ENCODE data around the gene C4orf50.

The C4orf50 gene

DNA sequence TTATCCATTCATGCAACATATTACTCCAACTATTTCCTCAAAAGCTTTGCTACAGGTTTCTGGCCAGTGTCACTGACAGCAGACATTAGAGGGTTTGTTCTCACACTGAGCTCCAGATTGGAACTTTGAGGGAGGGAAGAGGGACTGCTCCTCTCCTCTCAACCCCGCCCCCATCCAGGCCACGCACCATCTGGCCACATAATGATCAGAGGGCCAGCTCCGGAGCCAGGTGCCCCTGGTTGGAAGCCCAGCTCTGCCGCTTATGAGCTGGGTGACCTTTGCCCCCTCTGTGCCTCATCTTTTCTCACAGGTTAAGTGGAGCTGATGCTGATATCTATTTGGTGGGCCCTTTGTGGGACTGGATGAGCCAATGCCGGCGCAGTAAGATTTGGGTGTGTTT is 55.8 kb downstream of the C4orf50 start:
- no peaks in the 10 kb centered on the region for H3K4me1 ChIP-seq (ENCODE audit: control insufficient read depth in 1 of 2, insufficient read depth in 2 of 2, low read length in 2 of 2)
- H3K27ac ChIP-seq (ENCODE audit: low read depth, low read length): no peak overlapping the region
- H3K36me3 ChIP-seq (ENCODE audit: control insufficient read depth in 1 of 2, insufficient read depth in 2 of 2, low read length in 2 of 2): no peaks in the 10 kb centered on the region
- H3K9ac ChIP-seq (ENCODE audit: low read depth in 1 of 2, low read length in 2 of 2): no peak overlapping the region
- peaks cover 0 to 5% of the 10 kb centered on the region in 2 donors for H3K27me3 ChIP-seq (ENCODE audit: control insufficient read depth in 1 of 2, insufficient read depth in 2 of 2, low read length in 2 of 2)
- H3K9me3 ChIP-seq (ENCODE audit: control insufficient read depth in 1 of 2, low read length in 2 of 2): no peaks in the 10 kb centered on the region
- H3K4me3 ChIP-seq (ENCODE audit: low read depth in 1 of 2, low read length in 2 of 2): no peak overlapping the region

DNA sequence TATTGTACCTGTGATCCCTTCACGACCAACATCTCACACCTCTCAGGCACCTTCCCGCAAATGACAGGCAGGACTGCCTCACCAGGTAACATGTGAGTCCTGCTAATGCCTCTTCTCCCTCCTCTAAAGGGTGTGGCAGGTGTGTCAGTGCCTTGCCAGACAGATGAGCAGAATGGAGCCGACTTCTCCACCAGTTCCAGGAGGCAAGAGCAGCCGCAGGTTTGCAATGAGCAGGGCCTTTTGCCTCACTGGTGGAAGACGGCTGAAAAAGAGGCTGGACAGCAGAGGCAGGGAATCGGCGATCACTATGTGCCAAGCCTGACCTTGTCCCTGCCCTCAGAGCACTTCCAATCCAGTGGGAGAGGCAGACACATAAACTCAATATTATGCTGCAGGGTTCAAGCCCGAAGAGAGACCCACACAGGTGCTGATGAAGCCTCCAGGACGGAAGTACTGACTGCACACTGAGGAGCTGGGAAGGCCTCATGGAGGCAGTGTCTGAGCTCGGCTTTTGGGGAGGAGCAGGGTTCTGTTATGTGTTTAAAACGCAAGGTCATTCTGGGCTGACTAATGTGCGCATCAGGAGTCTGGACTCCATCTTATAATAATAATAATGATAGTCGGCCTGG is 57.9 kb downstream of the C4orf50 start:
- Histone ChIP-seq H3K36me3 (ENCODE audit: control insufficient read depth in 1 of 2, insufficient read depth in 2 of 2, low read length in 2 of 2) (no peaks in the 10 kb centered on the region), H3K4me3 (ENCODE audit: low read depth in 1 of 2, low read length in 2 of 2) (no peak overlapping the region), H3K27ac (ENCODE audit: low read depth, low read length) (no peak overlapping the region), H3K9ac (ENCODE audit: low read depth in 1 of 2, low read length in 2 of 2) (no peak overlapping the region), H3K9me3 (ENCODE audit: control insufficient read depth in 1 of 2, low read length in 2 of 2) (no peaks in the 10 kb centered on the region), H3K4me1 (ENCODE audit: control insufficient read depth in 1 of 2, insufficient read depth in 2 of 2, low read length in 2 of 2) (peaks cover 0 to 3% of the 10 kb centered on the region in 2 donors), H3K27me3 (ENCODE audit: control insufficient read depth in 1 of 2, insufficient read depth in 2 of 2, low read length in 2 of 2) (peaks cover 0 to 5% of the 10 kb centered on the region in 2 donors)

DNA sequence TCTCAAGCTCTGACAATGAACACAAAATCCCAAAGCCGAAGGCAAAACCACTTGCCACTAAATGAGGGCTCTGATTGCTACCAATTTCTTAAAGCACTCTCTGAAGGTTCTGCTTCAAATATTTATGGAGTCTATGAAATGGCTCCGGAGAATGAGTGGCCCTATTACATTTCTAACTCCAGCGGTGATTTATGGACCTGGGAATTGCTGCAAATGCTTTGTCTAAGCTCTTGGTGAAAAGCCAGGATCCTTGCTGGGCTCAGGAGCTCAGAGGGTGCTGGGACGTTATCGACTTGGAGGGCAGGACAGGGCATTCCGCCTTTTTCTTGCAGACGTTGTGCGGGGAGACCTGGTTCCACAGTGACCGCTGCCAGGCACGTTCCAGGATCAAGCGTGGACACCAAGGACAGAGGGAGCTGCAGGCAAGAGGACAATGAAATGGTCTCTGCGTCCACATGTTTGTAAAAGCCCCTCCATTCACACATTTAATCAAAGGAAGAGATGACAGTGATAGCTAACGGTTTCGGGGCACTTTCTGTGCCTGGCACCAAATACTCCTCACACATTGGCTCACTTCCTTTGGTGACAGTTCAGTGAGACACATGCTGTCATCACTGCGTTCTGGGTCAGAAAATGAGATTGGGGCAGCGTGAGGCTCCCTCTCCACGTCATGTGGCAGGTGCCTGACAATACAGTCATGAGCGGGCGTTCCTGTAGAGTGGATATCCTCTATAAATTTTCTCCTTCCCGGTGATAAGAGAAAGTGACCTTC is 58.8 kb downstream of the C4orf50 start:
- H3K9me3 ChIP-seq (ENCODE audit: control insufficient read depth in 1 of 2, low read length in 2 of 2): no peaks in the 10 kb centered on the region
- H3K36me3 ChIP-seq (ENCODE audit: control insufficient read depth in 1 of 2, insufficient read depth in 2 of 2, low read length in 2 of 2): no peaks in the 10 kb centered on the region
- no peak overlapping the region for H3K9ac ChIP-seq (ENCODE audit: low read depth in 1 of 2, low read length in 2 of 2)
- H3K4me3 ChIP-seq (ENCODE audit: low read depth in 1 of 2, low read length in 2 of 2): no peak overlapping the region
- H3K4me1 ChIP-seq (ENCODE audit: control insufficient read depth in 1 of 2, insufficient read depth in 2 of 2, low read length in 2 of 2): peaks cover 0 to 3% of the 10 kb centered on the region in 2 donors
- H3K27ac ChIP-seq (ENCODE audit: low read depth, low read length): no peak overlapping the region
- H3K27me3 ChIP-seq (ENCODE audit: control insufficient read depth in 1 of 2, insufficient read depth in 2 of 2, low read length in 2 of 2): peaks cover 0 to 5% of the 10 kb centered on the region in 2 donors

DNA sequence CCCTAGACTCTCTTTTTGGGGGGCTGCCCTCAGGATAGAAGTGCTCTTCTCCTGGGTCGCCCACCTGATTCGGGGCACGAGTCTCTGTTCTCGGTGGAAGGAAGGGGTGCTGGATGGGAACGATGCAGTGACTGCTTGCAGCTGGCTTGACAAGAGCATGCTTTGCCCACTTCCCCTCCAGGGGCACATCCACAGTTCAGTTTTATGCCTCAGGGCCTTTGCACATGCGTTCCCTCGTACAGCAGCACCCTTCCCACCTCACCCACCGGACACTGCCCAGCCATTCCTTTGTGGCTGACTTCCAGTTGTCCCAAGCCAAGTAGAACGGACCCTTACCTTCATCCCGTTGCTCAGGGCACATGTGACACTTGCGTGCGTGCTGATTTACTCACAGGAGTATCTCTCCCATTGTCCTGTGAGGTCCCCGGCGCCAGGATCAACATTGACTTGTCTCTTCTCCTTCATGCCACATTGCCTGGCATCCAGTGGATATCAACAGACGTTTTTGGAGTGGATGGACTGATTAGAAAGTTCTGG is 60.0 kb downstream of the C4orf50 start:
- Histone ChIP-seq H3K4me1 (ENCODE audit: control insufficient read depth in 1 of 2, insufficient read depth in 2 of 2, low read length in 2 of 2) (peaks cover 0 to 3% of the 10 kb centered on the region in 2 donors), H3K27me3 (ENCODE audit: control insufficient read depth in 1 of 2, insufficient read depth in 2 of 2, low read length in 2 of 2) (no peaks in the 10 kb centered on the region), H3K27ac (ENCODE audit: low read depth, low read length) (no peak overlapping the region), H3K9me3 (ENCODE audit: control insufficient read depth in 1 of 2, low read length in 2 of 2) (no peaks in the 10 kb centered on the region), H3K4me3 (ENCODE audit: low read depth in 1 of 2, low read length in 2 of 2) (no peak overlapping the region), H3K36me3 (ENCODE audit: control insufficient read depth in 1 of 2, insufficient read depth in 2 of 2, low read length in 2 of 2) (no peaks in the 10 kb centered on the region), H3K9ac (ENCODE audit: low read depth in 1 of 2, low read length in 2 of 2) (no peak overlapping the region)

DNA sequence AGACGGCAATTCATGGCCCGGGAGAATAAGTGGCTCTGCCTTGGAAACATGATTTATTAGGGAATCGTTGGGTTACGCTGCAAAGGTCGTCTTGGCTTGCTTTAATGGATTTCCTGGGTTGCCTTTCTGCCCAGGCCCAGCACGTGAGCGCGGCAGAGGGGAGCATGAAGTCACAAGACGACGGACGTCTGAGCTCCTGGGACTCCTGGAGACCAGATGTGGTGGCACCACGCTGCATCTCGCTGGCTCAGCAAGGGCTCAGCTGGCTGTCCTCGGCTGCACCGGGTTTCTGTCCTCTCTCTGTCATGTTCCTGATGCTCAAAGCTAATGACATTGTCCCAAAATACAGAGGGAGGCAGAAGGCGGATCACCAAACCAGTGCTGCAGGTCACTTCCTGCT is 61.2 kb downstream of the C4orf50 start:
- Histone ChIP-seq H3K27ac (ENCODE audit: low read depth, low read length) (no peak overlapping the region), H3K4me3 (ENCODE audit: low read depth in 1 of 2, low read length in 2 of 2) (no peak overlapping the region), H3K4me1 (ENCODE audit: control insufficient read depth in 1 of 2, insufficient read depth in 2 of 2, low read length in 2 of 2) (peaks cover 0 to 3% of the 10 kb centered on the region in 2 donors), H3K9ac (ENCODE audit: low read depth in 1 of 2, low read length in 2 of 2) (no peak overlapping the region), H3K27me3 (ENCODE audit: control insufficient read depth in 1 of 2, insufficient read depth in 2 of 2, low read length in 2 of 2) (no peaks in the 10 kb centered on the region), H3K36me3 (ENCODE audit: control insufficient read depth in 1 of 2, insufficient read depth in 2 of 2, low read length in 2 of 2) (no peaks in the 10 kb centered on the region), H3K9me3 (ENCODE audit: control insufficient read depth in 1 of 2, low read length in 2 of 2) (no peaks in the 10 kb centered on the region)

DNA sequence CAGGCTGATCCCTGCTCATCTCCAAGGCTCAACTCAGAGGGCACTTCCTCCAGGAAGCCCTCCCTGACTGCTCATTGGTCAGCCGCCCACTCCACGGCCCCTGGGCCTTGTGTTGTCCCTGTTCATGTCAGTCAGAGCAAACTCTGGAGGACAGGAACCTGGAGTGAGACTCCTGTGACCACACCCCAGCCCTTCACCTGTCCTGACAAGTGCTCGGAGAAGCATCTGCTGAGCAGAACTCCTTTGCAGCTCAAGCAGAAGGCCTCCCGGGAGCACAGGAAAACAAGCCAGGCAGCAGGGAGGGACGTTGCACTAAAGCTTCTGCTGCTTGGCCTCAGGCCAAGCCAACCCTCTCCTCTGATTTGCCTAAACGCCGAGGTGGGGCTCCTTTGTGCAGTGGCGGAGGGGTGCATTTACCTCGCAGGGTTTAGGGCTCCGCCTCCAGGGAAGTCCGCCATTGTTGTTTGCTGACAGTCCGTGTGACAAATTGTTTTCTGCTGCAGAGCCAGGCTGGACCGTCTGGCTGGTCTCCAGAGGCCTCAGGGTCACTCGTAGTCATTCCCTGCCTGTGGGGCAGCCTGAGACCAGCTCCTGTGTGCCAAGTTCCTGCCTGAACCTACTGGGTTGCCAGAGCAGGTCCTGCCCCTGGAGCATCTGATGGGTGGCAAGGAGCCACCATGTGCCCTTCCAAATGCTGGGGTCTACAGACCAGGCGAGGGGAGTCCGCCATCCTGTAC is 61.8 kb downstream of the C4orf50 start:
- Histone ChIP-seq H3K27me3 (ENCODE audit: control insufficient read depth in 1 of 2, insufficient read depth in 2 of 2, low read length in 2 of 2) (no peaks in the 10 kb centered on the region), H3K27ac (ENCODE audit: low read depth, low read length) (no peak overlapping the region), H3K4me3 (ENCODE audit: low read depth in 1 of 2, low read length in 2 of 2) (no peak overlapping the region), H3K9ac (ENCODE audit: low read depth in 1 of 2, low read length in 2 of 2) (no peak overlapping the region), H3K36me3 (ENCODE audit: control insufficient read depth in 1 of 2, insufficient read depth in 2 of 2, low read length in 2 of 2) (no peaks in the 10 kb centered on the region), H3K9me3 (ENCODE audit: control insufficient read depth in 1 of 2, low read length in 2 of 2) (no peaks in the 10 kb centered on the region), H3K4me1 (ENCODE audit: control insufficient read depth in 1 of 2, insufficient read depth in 2 of 2, low read length in 2 of 2) (peaks cover 0 to 3% of the 10 kb centered on the region in 2 donors)

DNA sequence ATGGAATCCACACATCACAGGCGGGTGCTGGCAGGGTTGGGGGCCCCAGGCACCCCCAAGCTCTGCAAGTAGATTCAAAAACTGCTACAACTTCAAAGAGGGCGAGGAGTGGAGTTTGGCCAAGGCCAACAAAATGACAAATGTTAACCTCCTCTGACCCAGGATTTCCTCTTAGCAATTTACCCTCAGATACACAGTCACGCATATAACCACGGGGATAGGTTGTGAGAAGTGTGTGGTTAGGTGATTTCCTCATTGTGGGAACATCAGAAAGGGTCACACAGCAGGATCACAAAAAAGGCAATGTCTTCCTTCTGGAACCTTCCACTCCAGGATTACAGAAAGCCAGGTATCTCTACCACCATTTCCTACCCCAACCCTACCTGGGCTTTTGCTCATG is 62.4 kb downstream of the C4orf50 start:
- Histone ChIP-seq H3K36me3 (ENCODE audit: control insufficient read depth in 1 of 2, insufficient read depth in 2 of 2, low read length in 2 of 2) (no peaks in the 10 kb centered on the region), H3K9me3 (ENCODE audit: control insufficient read depth in 1 of 2, low read length in 2 of 2) (no peaks in the 10 kb centered on the region), H3K9ac (ENCODE audit: low read depth in 1 of 2, low read length in 2 of 2) (no peak overlapping the region), H3K4me1 (ENCODE audit: control insufficient read depth in 1 of 2, insufficient read depth in 2 of 2, low read length in 2 of 2) (peaks cover 0 to 3% of the 10 kb centered on the region in 2 donors), H3K27ac (ENCODE audit: low read depth, low read length) (no peak overlapping the region), H3K27me3 (ENCODE audit: control insufficient read depth in 1 of 2, insufficient read depth in 2 of 2, low read length in 2 of 2) (no peaks in the 10 kb centered on the region), H3K4me3 (ENCODE audit: low read depth in 1 of 2, low read length in 2 of 2) (no peak overlapping the region)

DNA sequence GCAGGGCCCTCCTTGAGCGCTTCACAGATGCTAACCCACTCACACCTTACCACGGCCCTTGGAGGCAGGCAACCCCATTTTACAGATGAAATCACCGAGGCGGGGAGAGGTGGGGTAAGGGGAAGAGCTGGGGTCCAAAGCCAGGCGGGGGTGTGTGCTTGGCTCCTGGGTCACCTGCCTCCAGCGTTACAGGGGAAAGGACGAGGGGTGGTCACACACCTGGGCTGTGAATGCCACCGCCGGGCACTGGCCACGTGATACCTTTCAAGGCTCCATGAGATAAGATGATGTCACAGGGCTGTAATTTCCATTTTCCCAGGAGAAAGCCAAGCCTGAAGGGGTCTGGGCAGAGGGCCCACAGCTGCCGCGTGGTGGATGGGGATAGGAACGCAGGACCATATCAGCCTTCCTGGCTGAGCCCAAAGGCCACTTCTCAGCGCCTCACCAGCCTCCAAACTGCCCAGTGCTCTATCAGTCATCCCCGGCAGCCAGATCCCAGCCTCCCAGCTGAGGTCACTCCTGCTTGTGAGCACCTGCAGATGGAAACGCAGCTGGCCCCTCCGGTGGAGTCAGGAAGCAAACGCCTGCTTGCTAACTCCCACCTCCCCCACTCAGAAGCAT is 62.9 kb downstream of the C4orf50 start:
- peaks cover 0 to 3% of the 10 kb centered on the region in 2 donors for H3K4me1 ChIP-seq (ENCODE audit: control insufficient read depth in 1 of 2, insufficient read depth in 2 of 2, low read length in 2 of 2)
- no peaks in the 10 kb centered on the region for H3K9me3 ChIP-seq (ENCODE audit: control insufficient read depth in 1 of 2, low read length in 2 of 2)
- H3K9ac ChIP-seq (ENCODE audit: low read depth in 1 of 2, low read length in 2 of 2): no peak overlapping the region
- no peak overlapping the region for H3K4me3 ChIP-seq (ENCODE audit: low read depth in 1 of 2, low read length in 2 of 2)
- H3K27ac ChIP-seq (ENCODE audit: low read depth, low read length): no peak overlapping the region
- H3K36me3 ChIP-seq (ENCODE audit: control insufficient read depth in 1 of 2, insufficient read depth in 2 of 2, low read length in 2 of 2): no peaks in the 10 kb centered on the region
- no peaks in the 10 kb centered on the region for H3K27me3 ChIP-seq (ENCODE audit: control insufficient read depth in 1 of 2, insufficient read depth in 2 of 2, low read length in 2 of 2)

DNA sequence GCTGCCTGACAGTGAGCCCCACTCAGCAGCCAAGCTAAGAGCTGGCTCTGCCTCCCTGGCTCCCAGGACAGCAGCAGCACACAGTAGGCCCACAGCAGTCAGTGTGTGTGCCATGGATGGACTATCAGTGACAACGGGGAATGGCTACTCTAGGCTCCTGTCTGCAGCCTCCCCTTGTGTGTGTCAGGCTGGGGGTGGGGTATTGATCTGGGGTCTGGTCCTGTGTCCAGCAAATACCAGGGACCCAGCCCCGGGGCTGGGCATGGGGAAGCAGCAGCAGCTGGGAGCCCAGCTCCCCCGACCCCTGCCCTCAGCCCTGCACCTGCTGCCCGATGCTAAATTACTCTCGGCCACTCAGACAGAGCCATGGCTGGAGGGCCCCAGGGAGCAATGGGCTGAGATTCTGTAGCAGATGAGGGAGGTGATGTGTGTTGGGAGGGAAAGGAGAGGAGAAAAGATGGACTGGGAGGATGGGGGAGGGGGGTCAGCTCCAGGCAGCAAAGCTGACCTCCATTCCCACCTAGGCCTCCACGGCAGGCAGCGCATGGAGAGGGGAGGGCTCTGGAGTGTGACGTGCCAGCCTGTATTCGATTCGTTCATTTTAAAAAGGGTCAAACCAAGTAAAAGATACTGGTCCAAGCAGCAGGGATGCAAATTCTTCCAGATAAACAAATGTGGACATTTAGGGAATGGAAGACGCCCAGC is 64.0 kb downstream of the C4orf50 start:
- no peaks in the 10 kb centered on the region for H3K36me3 ChIP-seq (ENCODE audit: control insufficient read depth in 1 of 2, insufficient read depth in 2 of 2, low read length in 2 of 2)
- no peak overlapping the region for H3K27ac ChIP-seq (ENCODE audit: low read depth, low read length)
- peaks cover 0 to 3% of the 10 kb centered on the region in 2 donors for H3K4me1 ChIP-seq (ENCODE audit: control insufficient read depth in 1 of 2, insufficient read depth in 2 of 2, low read length in 2 of 2)
- H3K9ac ChIP-seq (ENCODE audit: low read depth in 1 of 2, low read length in 2 of 2): no peak overlapping the region
- no peak overlapping the region for H3K4me3 ChIP-seq (ENCODE audit: low read depth in 1 of 2, low read length in 2 of 2)
- no peaks in the 10 kb centered on the region for H3K9me3 ChIP-seq (ENCODE audit: control insufficient read depth in 1 of 2, low read length in 2 of 2)
- H3K27me3 ChIP-seq (ENCODE audit: control insufficient read depth in 1 of 2, insufficient read depth in 2 of 2, low read length in 2 of 2): no peaks in the 10 kb centered on the region
